Measurements from ENCODE around the gene CHRM1. TPM values are rescaled to one million over a fixed set of nuclear protein-coding genes. Genes with fewer than 3 reads are reported as not detected.

Gene CHRM1
- total RNA-seq, 1 donor from 2014 or later, result not detected

- DNase-seq (ENCODE audit: low spot score), result no peak
- Histone ChIP-seq H2AFZ (replicated peaks) (no peak overlapping the region), H3K4me2 (peak overlapping the region; percentile 95), H3K4me1 (peaks cover 29% of the 10 kb centered on the region), H3K36me3 (peaks cover 6% of the 10 kb centered on the region), H3F3A (ENCODE audit: low read depth) (peaks cover 78% of the 10 kb centered on the region), H3K4me3 (peak overlapping the region; percentile 63), H3K27me3 (no peaks in the 10 kb centered on the region), H4K20me1 (ENCODE audit: low read depth) (peaks cover 56% of the 10 kb centered on the region), H3K9me3 (ENCODE audit: low read depth) (no peaks in the 10 kb centered on the region), H3K9ac (no peak overlapping the region), H3K27ac (no peak overlapping the region), H3K79me2 (ENCODE audit: low read depth) (peaks cover 89% of the 10 kb centered on the region)
- peaks cover 50% of the 10 kb centered on the region for H3K4me1 Mint-ChIP-seq
- peak overlapping the region; percentile 100 for H3K4me3 Mint-ChIP-seq
- H3K36me3 Mint-ChIP-seq, result peaks cover 34% of the 10 kb centered on the region
- TF ChIP-seq EZH2phosphoT487 (IDR thresholded peaks at IDR 0.05), result no peak
- TF ChIP-seq EZH2 (IDR thresholded peaks at IDR 0.05), result no peak
- no peak for TF ChIP-seq CTCF (IDR thresholded peaks at IDR 0.05)
- H3K27ac Mint-ChIP-seq, result peak overlapping the region; percentile 93
- H3K27me3 Mint-ChIP-seq (ENCODE audit: insufficient read depth, low read depth), result peaks cover 7% of the 10 kb centered on the region
- no peaks in the 10 kb centered on the region for H3K9me3 Mint-ChIP-seq
Measured at GRCh38 chr11:62882788-62883501, 38.2 kb downstream of the CHRM1 start.

- Histone ChIP-seq H2AFZ (replicated peaks) (no peak overlapping the region), H4K20me1 (ENCODE audit: low read depth) (peaks cover 53% of the 10 kb centered on the region), H3K9ac (no peak overlapping the region), H3K4me1 (peaks cover 29% of the 10 kb centered on the region), H3K4me3 (peak overlapping the region; percentile 63), H3K27ac (no peak overlapping the region), H3K9me3 (ENCODE audit: low read depth) (no peaks in the 10 kb centered on the region), H3K4me2 (peak overlapping the region; percentile 95), H3F3A (ENCODE audit: low read depth) (peaks cover 79% of the 10 kb centered on the region), H3K36me3 (peaks cover 6% of the 10 kb centered on the region), H3K79me2 (ENCODE audit: low read depth) (peaks cover 94% of the 10 kb centered on the region), H3K27me3 (no peaks in the 10 kb centered on the region)
- Mint-ChIP-seq H3K36me3 (peaks cover 37% of the 10 kb centered on the region), H3K27ac (peak overlapping the region; percentile 93), H3K4me1 (peaks cover 53% of the 10 kb centered on the region), H3K27me3 (ENCODE audit: insufficient read depth, low read depth) (peaks cover 7% of the 10 kb centered on the region), H3K9me3 (no peaks in the 10 kb centered on the region), H3K4me3 (peak overlapping the region; percentile 100)
- no peak for DNase-seq (ENCODE audit: low spot score)
- no peak for TF ChIP-seq CTCF (IDR thresholded peaks at IDR 0.05)
- TF ChIP-seq EZH2phosphoT487 (IDR thresholded peaks at IDR 0.05), result no peak
- no peak for TF ChIP-seq EZH2 (IDR thresholded peaks at IDR 0.05)
Measured at GRCh38 chr11:62882431-62882749, 38.8 kb downstream of the CHRM1 start.

GRCh38 chr11:62881579-62882430, 39.4 kb downstream of the CHRM1 start:
- H3K4me3 Mint-ChIP-seq, result peak overlapping the region; percentile 100
- Histone ChIP-seq H3K4me2 (peak overlapping the region; percentile 95), H4K20me1 (ENCODE audit: low read depth) (peaks cover 49% of the 10 kb centered on the region), H2AFZ (replicated peaks) (peak overlapping the region; percentile 2), H3K79me2 (ENCODE audit: low read depth) (peaks cover 95% of the 10 kb centered on the region), H3K4me1 (peaks cover 29% of the 10 kb centered on the region), H3K9me3 (ENCODE audit: low read depth) (no peaks in the 10 kb centered on the region), H3K36me3 (peaks cover 6% of the 10 kb centered on the region), H3K27ac (peak overlapping the region; percentile 95), H3K27me3 (no peaks in the 10 kb centered on the region), H3F3A (ENCODE audit: low read depth) (peaks cover 79% of the 10 kb centered on the region), H3K4me3 (peak overlapping the region; percentile 63), H3K9ac (peak overlapping the region; percentile 90)
- H3K36me3 Mint-ChIP-seq, result peaks cover 37% of the 10 kb centered on the region
- DNase-seq (ENCODE audit: low spot score), result peak; percentile 92
- peaks cover 7% of the 10 kb centered on the region for H3K27me3 Mint-ChIP-seq (ENCODE audit: insufficient read depth, low read depth)
- no peaks in the 10 kb centered on the region for H3K9me3 Mint-ChIP-seq
- no peak for TF ChIP-seq CTCF (IDR thresholded peaks at IDR 0.05)
- no peak for TF ChIP-seq EZH2phosphoT487 (IDR thresholded peaks at IDR 0.05)
- no peak for TF ChIP-seq EZH2 (IDR thresholded peaks at IDR 0.05)
- H3K27ac Mint-ChIP-seq, result peak overlapping the region; percentile 93
- peaks cover 55% of the 10 kb centered on the region for H3K4me1 Mint-ChIP-seq

Measured in neural progenitor cell (in vitro differentiated cells).